Femur (tissue), 1 donor: ENCODE measurements around the gene LEO1.
"Not testable (repeated sequence)": the region's sequence is repeated elsewhere in the genome, so short reads cannot be mapped to it uniquely, and the experiment has no call there.

Experiments used
- DNase-seq: peaks from one replicate; pipeline ENCODE4 v3.0.0-alpha.2; 2017

Gene LEO1

DNA sequence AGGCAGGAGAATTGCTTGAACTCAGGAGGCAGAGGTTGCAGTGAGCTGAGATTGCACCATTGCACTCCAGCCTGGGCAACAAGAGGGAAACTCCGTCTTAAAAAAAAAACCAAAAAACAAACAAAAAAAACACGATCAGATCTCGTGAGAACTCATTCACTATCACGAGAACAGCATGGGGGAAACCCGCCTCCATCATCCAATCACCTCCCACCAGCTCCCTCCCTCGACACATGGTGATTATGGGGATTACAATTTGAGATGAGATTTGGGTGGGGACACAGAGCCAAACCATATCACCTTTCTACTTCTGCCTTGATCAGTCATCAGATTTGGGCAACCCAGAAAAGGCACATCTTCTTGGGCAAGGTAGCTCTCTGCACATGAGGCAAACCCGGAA is 31.5 kb upstream of the LEO1 start:
- not testable (repeated sequence) for DNase-seq

- DNase-seq, result no peak
Measured at GRCh38 chr15:52002351-52002750, 30.8 kb upstream of the LEO1 start.

GRCh38 chr15:51992953-51993352 is 21.4 kb upstream of the LEO1 start:
- DNase-seq, result no peak

DNA sequence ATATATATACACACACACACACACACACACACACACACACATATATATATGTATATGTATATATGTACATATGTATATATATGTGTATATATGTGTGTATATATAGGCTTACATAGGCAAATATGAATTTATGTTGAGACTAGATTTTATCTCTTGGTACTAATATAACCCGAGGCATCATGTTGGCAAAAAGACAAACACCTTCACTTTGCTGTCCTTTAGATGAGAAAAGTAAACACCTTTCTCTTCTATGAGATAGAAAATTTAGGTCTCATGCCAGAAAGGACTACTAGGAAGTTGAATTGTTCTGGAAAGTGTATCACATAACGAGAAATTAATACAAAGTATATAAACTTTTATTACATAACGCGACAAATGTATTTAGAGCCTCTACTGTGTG is 19.6 kb upstream of the LEO1 start:
- no peak for DNase-seq

DNA sequence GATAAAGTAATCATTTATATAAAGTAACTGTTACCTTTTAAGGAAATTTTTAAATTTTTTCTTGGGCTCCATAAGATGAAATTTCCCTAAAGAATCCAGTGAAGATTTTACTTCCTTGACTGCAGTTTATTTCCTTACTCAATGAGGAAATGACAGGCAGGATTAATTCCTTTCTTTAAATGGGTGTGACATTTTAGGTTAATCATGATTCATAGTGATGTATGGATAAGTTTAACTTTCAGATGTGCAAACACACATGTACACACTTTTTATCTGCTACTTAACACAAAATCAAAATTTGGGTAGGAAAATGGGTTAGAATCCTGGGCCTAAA is 11.2 kb upstream of the LEO1 start:
- no peak for DNase-seq

DNA sequence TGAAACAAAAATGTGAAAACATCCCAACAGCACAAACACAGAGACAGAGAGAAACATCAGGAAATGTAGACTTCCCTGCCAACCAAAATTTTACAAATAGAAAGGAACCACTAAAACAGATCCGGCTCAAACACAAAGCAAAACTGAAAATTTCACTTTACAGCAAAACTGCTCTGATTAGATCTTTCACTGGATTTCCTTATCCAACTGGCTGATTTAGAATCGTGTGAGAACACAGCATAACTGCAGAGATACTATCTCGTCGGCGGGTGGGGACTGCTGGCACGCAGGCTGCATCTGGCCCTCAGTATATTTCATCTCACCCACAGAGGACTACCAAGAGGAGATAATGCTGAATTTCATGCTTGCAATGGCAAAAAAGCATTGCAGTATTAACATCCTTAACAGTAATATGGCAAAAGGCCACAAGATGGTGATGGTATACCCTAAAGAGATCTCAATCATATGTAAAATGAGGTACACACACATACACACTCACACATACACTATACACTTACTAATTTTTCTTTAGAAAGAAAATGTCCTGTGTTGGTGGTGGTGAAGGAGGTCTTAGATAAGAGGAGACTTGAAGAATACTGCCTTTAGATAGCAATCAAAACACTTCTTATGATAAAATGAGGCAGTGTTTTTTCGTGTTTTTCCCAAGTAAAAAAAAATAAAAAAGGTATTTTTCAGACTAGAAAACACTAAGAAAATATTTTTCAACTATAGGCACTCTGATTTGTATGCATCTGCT is 10.6 kb upstream of the LEO1 start:
- peak; percentile 20 for DNase-seq

DNA sequence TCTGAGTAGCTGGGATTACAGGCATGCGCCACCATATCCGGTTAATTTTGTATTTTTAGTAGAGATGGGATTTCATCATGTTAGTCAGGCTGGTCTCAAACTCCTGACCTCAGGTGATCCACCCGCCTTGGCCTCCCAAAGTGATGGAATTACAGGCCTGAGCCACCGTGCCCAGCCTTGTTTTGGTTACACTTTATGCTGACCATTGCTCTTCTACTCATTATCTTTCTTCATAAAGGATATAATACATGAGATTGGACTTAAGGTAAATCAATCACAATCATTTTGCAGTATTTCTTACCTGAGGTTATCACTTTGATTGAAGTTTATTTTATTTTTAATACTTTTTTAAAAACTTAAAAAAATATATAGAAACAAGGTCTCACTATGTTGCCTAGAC is 2.2 kb upstream of the LEO1 start:
- no peak for DNase-seq

GRCh38 chr15:51973220-51973619 is 1.6 kb upstream of the LEO1 start:
- DNase-seq, result no peak

DNA sequence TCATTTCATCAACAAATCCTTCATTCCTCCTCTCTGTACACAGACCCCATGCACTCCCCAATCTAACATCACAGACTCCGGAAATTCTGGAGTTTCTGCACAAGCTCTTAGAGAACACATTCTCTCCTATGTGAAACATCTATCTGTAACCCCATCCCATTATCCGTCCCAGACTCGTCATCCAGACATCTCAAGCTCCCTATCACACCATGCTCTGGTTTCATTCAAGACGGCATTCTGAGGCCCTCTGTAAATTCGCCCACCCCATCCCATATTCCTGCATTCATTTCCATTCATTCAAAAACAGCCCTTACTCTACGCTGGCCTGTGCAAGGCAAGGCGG is 575 bp downstream of the LEO1 start:
- DNase-seq, result no peak

GRCh38 chr15:51970132-51970817 is 1.3 kb downstream of the LEO1 start:
- no peak for DNase-seq

GRCh38 chr15:51969728-51970127 is 1.9 kb downstream of the LEO1 start:
- DNase-seq, result no peak

DNA sequence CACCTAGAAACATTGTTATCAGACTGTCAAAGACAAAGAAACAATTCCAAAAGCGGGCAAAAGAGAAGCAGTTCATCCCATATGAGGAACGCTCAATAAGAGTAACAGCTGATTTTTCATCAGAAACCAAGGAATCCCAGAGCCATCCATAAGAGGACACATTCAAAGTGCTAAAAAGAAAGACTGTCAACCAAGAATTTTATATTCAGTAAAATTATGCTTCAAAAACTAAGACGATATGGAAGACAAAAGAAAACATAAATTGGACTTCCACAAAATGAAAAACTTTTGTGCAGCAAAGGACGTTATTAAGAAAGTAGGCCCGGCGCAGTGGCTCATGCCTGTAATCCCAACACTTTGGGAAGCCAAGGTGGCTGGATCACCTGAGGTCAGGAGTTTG is 4.0 kb downstream of the LEO1 start:
- DNase-seq, result no peak

- DNase-seq, result no peak
Measured at GRCh38 chr15:51966192-51966591, 5.4 kb downstream of the LEO1 start.

GRCh38 chr15:51965691-51966090 is 5.9 kb downstream of the LEO1 start:
- no peak for DNase-seq

DNA sequence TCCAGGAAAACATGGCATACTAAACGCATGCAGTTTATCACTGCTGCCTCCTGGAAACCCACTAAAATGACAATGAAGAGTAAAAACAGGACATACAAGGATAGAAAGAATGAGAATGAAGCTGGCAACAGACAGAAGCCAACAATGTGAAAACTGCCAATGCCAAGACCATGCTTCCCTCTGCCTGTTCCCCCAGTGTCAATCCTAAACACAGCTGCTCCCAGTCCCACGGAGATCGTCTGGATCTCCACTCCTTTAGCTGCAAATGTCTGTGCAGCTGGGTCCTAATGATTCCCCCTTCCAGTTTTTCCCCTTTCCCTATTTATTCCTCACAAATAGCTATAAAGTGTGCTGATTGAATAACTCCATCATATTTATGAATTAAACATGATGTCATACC is 16.1 kb downstream of the LEO1 start:
- DNase-seq, result no peak

GRCh38 chr15:51952805-51953204 is 18.8 kb downstream of the LEO1 start:
- DNase-seq, result no peak

DNA sequence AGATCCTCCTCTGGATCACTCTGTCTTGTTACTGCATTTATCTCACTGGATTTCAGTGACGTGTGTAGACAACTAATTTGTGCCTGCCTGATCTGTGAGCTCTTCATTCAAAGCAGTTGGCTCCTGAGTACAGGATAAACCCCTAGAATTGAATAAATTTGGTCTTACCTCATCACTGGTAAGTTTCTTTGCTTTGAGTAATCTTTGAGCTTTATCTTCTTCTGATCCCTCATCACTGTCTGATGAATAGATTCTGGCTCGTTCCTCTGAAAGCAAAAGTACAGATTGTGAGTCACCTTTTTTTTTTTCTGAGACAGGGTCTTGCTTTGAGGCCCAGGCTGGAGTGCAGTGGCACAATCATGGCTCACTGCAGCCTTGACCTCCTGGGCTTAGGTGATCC is 24.5 kb downstream of the LEO1 start:
- no peak for DNase-seq

- no peak for DNase-seq
Measured at GRCh38 chr15:51939216-51939615, 32.4 kb downstream of the LEO1 start.

DNA sequence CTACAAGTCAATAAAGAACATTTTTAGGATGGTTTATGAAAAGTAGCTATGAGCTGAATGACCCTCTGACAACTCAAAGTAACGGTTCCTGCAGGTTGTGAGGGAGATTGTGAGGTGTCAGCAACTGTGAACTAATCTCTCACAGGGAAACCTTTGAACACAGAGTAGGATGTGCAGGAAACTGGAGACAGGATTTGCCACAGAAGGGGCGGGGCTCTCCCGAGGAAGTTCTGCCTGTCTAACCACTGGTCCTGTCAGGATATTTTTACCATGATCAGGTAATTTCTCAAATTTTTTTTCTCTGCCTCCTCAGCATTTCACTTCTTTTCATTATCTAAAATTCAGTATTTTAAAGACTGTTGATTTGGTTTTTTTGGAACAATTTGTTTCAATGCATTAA is 33.3 kb downstream of the LEO1 start:
- no peak for DNase-seq

- DNase-seq, result no peak
Measured at GRCh38 chr15:51936105-51936478, 35.5 kb downstream of the LEO1 start.

DNA sequence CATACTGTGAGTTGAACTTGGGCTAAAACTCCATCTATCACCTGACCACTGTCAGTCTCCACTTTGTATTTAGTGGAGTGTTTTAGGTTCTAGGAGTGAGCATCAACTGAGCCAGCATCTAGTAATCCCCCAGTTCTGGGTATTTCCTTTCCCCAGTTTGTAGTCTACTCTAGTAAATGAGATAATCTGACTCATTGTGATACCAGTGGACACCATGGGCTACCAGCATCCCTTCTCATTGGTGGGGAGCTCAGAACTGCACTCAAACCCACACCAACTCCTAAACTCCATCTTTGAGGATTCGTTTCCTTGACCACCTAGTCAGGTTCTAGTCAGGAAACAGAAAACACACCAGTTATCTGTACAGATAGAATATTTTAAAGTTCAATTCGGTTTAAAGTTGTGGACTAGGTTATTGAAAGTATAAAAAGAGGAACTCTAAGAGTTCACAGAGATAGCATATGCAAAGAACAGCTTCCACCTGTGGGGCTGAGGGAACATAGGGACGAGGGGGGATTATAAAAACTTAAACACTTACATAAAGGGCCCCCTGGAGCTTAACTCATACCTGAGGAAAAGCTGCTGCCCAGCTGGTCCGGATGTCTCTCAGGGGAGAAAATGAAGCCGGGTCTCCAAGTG is 36.0 kb downstream of the LEO1 start:
- DNase-seq, result no peak

DNA sequence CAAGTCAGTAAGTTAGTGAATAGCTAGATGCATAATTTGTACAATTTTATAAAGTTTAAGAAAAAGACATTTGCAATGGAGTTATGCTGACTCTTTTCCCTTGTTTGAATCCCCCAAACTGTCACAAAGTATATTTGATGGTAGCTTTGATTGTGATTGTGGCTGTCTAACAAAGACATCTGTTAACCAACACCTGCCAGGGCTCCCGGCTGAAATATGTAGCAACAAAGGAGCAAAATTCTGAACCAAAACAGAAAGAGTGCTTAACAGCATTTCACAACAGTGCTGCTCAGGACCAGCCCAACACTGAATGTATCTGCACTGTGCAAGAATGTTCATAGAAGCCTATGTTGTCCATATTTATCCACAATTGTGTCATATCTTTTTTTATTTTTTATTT is 39.4 kb downstream of the LEO1 start:
- DNase-seq, result no peak

DNA sequence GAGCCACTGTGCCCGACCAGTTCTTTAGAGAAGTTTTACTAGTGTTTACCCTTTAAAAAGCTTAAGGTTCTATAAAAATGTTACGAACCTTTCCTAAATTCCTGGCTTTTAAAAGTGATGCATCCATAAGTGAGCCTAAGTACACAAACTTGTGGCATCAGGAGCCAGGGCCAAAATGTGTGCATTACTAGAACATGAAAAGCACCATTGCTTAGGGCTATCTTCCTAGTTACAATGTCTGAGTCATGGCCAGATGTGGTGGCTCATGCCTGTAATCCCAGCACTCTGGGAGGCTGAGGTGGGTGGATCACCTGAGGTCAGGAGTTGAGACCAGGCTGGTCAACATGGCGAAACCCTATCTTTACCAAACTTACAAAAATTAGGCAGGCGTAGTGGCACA is 39.9 kb downstream of the LEO1 start:
- DNase-seq, result no peak

GRCh38 chr15:51931016-51931415 is 40.6 kb downstream of the LEO1 start:
- no peak for DNase-seq

GRCh38 chr15:51926809-51927208 is 44.8 kb downstream of the LEO1 start:
- no peak for DNase-seq
